OCI-LY7 (cell line): Measurements from ENCODE around the gene NACC2. TPM values are rescaled to one million over a fixed set of nuclear protein-coding genes. Genes with fewer than 3 reads are reported as not detected.

Experiments
- BruUV-seq: library from RNA; stranded (reverse); fragments of 400-500 nt; replicated peaks from 2 replicates; lab custom pipeline; 2021; lab: Mats Ljungman, UMichigan
- CTCF ChIA-PET: fragments of 300-600 bp; sonication (Branson Sonifier 250); formaldehyde crosslinking; loops from one replicate; lab custom pipeline; 2022; ENCODE audit warnings: antibody characterized with exemption; ENCODE audit not compliant: unreplicated experiment; lab: Charles Lee
- POLR2A ChIA-PET: fragments of 300-600 bp; sonication (Branson Sonifier 250); formaldehyde crosslinking; loops from one replicate; lab custom pipeline; 2022; ENCODE audit warnings: antibody characterized with exemption; lab: Charles Lee
- DNase-seq: peaks from one replicate; pipeline ENCODE4 v3.0.0-alpha.2; 2015; ENCODE audit warnings: low spot score
- H2AFZ ChIP-seq: fragments of 200-600 bp; sonication (generic), shearing (Covaris generic); 2 replicates; pipeline ENCODE4 v1.6.1; 2014; ENCODE audit warnings: mild to moderate bottlenecking, antibody characterized with exemption, low read length, moderate library complexity
- H3K27ac ChIP-seq: fragments of 200-600 bp; sonication (generic); 2 replicates; pipeline ENCODE4 v1.5.1; 2014; ENCODE audit warnings: mixed run types, low read depth, mild to moderate bottlenecking, moderate library complexity, low read length, inconsistent platforms; ENCODE audit not compliant: poor library complexity, severe bottlenecking
- H3K36me3 ChIP-seq: fragments of 200-600 bp; sonication (generic); 2 replicates; pipeline ENCODE4 v1.6.1; 2014; ENCODE audit warnings: mild to moderate bottlenecking, antibody characterized with exemption, low read length, moderate library complexity, mixed read lengths; ENCODE audit not compliant: insufficient read depth
- H3K4me1 ChIP-seq: fragments of 200-600 bp; sonication (generic); 2 replicates; pipeline ENCODE4 v1.5.1; 2014; ENCODE audit warnings: mild to moderate bottlenecking, low read length; ENCODE audit not compliant: insufficient read depth, poor library complexity, severe bottlenecking
- H3K4me2 ChIP-seq: fragments of 200-600 bp; sonication (generic); 2 replicates; pipeline ENCODE4 v1.6.1; 2014; ENCODE audit warnings: mild to moderate bottlenecking, low read length
- H3K4me3 ChIP-seq: fragments of 200-600 bp; sonication (generic); 2 replicates; pipeline ENCODE4 v1.5.1; 2014; ENCODE audit warnings: mild to moderate bottlenecking, low read depth, low read length; ENCODE audit not compliant: poor library complexity, severe bottlenecking
- H3K79me2 ChIP-seq: fragments of 200-600 bp; sonication (generic); 2 replicates; pipeline ENCODE4 v1.6.1; 2016; ENCODE audit warnings: low read depth, mild to moderate bottlenecking, low read length, moderate library complexity, mixed read lengths; ENCODE audit not compliant: insufficient read depth
- H3K9me2 ChIP-seq: fragments of 200-600 bp; sonication (generic); 2 replicates; pipeline ENCODE4 v1.6.1; 2016; ENCODE audit warnings: mild to moderate bottlenecking, low read length, mixed read lengths; ENCODE audit not compliant: insufficient read depth
- H3K9me3 ChIP-seq: fragments of 200-600 bp; sonication (generic); 2 replicates; pipeline ENCODE4 v1.6.1; 2014; ENCODE audit warnings: mild to moderate bottlenecking, mixed run types, low read length, mixed read lengths
- H4K20me1 ChIP-seq: fragments of 200-600 bp; sonication (generic); 2 replicates; pipeline ENCODE4 v1.6.1; 2014; ENCODE audit warnings: mild to moderate bottlenecking, antibody characterized with exemption, low read length, moderate library complexity, mixed read lengths; ENCODE audit not compliant: insufficient read depth
- EZH2phosphoT487 ChIP-seq: fragments of 200-600 bp; sonication (generic); IDR thresholded peaks from 2 replicates; pipeline ENCODE4 v1.6.1; 2018; ENCODE audit warnings: low read depth, borderline replicate concordance, mild to moderate bottlenecking, mixed run types, antibody characterized with exemption, low read length, moderate library complexity, mixed read lengths
- intact Hi-C: fragments of 100-400 bp; cut with micrococcal nuclease; formaldehyde crosslinking; loops from one replicate; pipeline ENCODE4 v1.10.0; 2022; ENCODE audit not compliant: unreplicated experiment
- total RNA-seq, 2 experiments: library from RNA; depleted of rRNA in 1 of 2; stranded (reverse); fragments of >200 nt in 1 of 2; shearing (Covaris generic) in 1 of 2; gene quantifications; 2 replicates each; pipeline ENCODE4 v1.2.3, GENCODE V29; 2014 to 2022
- TF ChIP-seq, protein P1 (sequence below): fragments of 200-600 bp; sonication (generic); conservative IDR thresholded peaks from 2 replicates; pipeline ENCODE4 v1.5.1; 2014; ENCODE audit warnings: mild to moderate bottlenecking, antibody characterized with exemption, low read length, moderate library complexity, mixed read lengths

Gene NACC2
- total RNA-seq, 2 experiments from 2014 or later, result 0.38 to 0.72 TPM

DNA sequence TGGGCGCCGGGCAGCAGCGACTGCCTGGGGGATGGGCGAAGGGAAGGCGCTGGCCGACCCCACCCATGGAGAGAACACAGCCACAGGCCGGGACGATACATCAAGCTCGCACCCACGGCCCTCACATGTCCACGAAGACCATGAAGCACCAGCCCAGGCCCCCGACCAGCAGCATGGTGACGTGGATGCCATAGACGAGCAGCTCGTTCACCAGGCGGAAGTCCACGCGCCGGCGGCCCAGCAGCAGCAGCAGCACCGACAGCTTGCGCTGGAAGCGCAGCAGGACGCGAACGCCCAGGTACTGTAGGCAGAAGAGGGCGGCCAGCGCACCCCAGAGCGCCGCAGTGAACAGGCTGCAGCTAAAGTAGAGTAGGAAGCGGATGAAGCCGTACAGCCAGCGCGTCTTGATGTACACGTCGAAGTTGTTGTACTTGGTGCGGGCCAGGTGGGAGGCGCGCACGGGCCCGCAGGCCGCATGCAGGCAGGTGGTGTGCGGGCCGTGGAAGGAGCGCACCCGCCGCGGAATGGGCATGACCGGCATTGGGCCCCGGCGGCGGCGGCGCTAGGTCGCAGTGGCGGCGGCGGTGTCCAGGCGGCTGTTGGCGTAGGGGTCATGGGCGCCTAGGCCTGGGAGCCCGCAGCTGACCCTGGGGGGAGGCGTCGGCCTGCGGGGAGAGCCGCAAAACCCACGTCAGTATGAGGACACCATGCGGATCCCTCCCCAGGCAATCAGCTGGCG is 21.4 kb upstream of the NACC2 start:
- peak overlapping the region; percentile 89 for H3K4me2 ChIP-seq
- CTCF ChIA-PET, result no interaction called here

DNA sequence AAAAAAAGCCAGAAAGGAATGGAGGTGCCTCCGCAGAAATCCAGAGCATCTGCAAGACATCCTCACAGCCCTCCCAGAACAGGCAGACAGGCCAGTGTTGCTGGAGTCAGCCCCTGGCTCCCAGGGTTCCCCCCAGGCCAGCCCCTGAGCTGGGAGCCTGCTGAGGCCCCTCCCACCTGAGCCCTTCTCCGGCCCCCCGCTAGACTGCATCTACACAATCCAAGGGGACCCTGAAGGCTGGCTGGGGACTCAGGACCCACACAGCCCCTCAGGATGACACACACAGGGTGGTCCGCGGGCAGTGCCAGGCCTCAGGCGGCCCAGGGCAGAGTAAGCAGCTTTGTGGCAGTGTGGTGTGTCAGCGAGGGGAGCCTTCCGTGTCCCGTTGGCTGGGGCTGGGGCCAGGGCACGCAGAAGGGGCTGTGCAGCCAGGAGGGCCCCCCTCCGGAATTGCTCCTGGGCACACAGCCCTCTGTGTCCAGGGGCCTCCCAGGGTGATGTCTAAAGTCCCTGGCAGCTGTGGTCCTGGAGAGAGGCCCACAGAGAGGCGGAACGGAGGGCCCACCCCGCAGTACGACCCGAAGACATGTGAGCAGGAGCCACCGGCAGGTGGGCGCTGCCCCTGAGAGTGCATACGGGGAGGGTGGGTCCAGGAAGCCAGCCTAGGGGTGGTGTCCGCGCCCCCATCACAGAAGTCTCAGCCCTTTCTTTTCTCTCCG is 20.7 kb upstream of the NACC2 start:
- intact Hi-C loops, result no loop called here
- no peaks in the 10 kb centered on the region for H4K20me1 ChIP-seq
- peaks cover 18% of the 10 kb centered on the region; the same call in 1 of the 2 replicates for H3K79me2 ChIP-seq
- POLR2A ChIA-PET, result no interaction called here
- CTCF ChIA-PET, result no interaction called here
- H3K9me3 ChIP-seq, result no peaks in the 10 kb centered on the region
- TF ChIP-seq, protein P1, sequence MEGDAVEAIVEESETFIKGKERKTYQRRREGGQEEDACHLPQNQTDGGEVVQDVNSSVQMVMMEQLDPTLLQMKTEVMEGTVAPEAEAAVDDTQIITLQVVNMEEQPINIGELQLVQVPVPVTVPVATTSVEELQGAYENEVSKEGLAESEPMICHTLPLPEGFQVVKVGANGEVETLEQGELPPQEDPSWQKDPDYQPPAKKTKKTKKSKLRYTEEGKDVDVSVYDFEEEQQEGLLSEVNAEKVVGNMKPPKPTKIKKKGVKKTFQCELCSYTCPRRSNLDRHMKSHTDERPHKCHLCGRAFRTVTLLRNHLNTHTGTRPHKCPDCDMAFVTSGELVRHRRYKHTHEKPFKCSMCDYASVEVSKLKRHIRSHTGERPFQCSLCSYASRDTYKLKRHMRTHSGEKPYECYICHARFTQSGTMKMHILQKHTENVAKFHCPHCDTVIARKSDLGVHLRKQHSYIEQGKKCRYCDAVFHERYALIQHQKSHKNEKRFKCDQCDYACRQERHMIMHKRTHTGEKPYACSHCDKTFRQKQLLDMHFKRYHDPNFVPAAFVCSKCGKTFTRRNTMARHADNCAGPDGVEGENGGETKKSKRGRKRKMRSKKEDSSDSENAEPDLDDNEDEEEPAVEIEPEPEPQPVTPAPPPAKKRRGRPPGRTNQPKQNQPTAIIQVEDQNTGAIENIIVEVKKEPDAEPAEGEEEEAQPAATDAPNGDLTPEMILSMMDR, result no peak
- TF ChIP-seq EZH2phosphoT487, result no peak
- no peak overlapping the region for H2AFZ ChIP-seq
- H3K4me1 ChIP-seq, result peaks cover 18% of the 10 kb centered on the region
- H3K4me3 ChIP-seq, result no peak overlapping the region
- H3K27ac ChIP-seq, result no peak overlapping the region
- no TSS peak for BruUV-seq
- H3K4me2 ChIP-seq, result no peak overlapping the region
- H3K36me3 ChIP-seq, result peaks cover 23% of the 10 kb centered on the region
- DNase-seq, result no peak
- no peaks in the 10 kb centered on the region for H3K9me2 ChIP-seq

More for the DNA sequence above, 21.4 kb upstream of the NACC2 start:
- Histone ChIP-seq H3K27ac (no peak overlapping the region), H3K36me3 (peaks cover 23% of the 10 kb centered on the region), H3K4me1 (peaks cover 17% of the 10 kb centered on the region), H4K20me1 (no peaks in the 10 kb centered on the region), H3K9me2 (no peaks in the 10 kb centered on the region), H3K79me2 (peaks cover 18% of the 10 kb centered on the region; the same call in 1 of the 2 replicates), H2AFZ (no peak overlapping the region), H3K9me3 (no peaks in the 10 kb centered on the region), H3K4me3 (peak overlapping the region; percentile 80)
- intact Hi-C loops, result no loop called here
- POLR2A ChIA-PET, result no interaction called here
- TF ChIP-seq EZH2phosphoT487, result no peak
- TF ChIP-seq, protein P1, result no peak
- no TSS peak for BruUV-seq
- DNase-seq, result no peak

DNA sequence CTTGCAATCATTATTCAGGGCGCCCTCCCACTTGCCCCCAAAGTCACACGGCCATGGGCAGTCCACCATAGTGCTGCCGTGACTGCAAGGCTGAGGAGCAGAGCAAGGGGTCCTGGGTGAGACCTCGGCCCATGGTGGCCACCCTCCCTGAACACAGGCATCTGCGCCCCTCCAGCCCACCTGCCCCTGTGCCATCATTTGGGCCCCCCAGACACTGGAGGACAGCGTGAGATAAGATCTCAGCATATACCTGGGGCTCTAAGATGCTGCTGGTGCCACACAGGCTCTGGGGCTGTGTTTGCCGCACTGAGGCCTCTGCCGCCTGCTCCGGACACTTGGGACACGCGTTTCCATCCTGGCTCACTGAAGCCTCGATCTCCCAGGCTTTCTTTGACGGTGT is 20.1 kb upstream of the NACC2 start:
- H3K4me3 ChIP-seq, result no peak overlapping the region
- H3K9me3 ChIP-seq, result no peaks in the 10 kb centered on the region
- peaks cover 21% of the 10 kb centered on the region for H3K4me1 ChIP-seq
- H3K27ac ChIP-seq, result no peak overlapping the region
- no peaks in the 10 kb centered on the region for H3K9me2 ChIP-seq
- H2AFZ ChIP-seq, result no peak overlapping the region
- H3K79me2 ChIP-seq, result peaks cover 18% of the 10 kb centered on the region; the same call in 1 of the 2 replicates
- peaks cover 23% of the 10 kb centered on the region for H3K36me3 ChIP-seq
- BruUV-seq, result no TSS peak
- TF ChIP-seq, protein P1, result no peak
- no peak for TF ChIP-seq EZH2phosphoT487
- DNase-seq, result no peak
- no peak overlapping the region for H3K4me2 ChIP-seq
- POLR2A ChIA-PET, result no interaction called here
- CTCF ChIA-PET, result no interaction called here
- H4K20me1 ChIP-seq, result no peaks in the 10 kb centered on the region
- intact Hi-C loops, result no loop called here
